Activated CD8-positive, alpha-beta memory T cell treated with anti-CD3 and anti-CD28 coated beads, Interleukin-2, amount 50 U/mL, for 48 hours (primary cell): ENCODE results near the gene MEGF11.

ENCODE experiments used
- DNase-seq: peaks from one replicate; pipeline ENCODE4 v3.0.0-alpha.2; 2020

Gene MEGF11

DNA sequence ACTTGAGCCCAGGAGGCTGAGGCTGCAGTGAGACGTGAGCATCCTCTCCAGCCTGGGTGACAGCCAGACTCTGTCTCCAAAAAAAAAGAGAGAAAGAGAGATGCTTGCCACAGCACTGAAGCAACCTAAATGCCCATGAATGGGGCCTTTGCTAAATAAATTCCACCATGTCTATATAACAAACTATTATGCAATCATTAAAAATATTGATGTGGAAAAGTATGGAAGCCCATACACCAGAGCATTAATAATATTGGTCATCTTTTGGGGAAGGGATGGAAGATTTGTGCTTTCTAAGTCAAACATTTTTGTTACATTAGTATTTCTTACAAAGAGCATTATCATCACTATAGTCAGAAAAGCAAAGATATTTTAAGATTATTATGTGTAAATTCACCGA is 116.6 kb downstream of the MEGF11 start:
- no peak for DNase-seq

DNA sequence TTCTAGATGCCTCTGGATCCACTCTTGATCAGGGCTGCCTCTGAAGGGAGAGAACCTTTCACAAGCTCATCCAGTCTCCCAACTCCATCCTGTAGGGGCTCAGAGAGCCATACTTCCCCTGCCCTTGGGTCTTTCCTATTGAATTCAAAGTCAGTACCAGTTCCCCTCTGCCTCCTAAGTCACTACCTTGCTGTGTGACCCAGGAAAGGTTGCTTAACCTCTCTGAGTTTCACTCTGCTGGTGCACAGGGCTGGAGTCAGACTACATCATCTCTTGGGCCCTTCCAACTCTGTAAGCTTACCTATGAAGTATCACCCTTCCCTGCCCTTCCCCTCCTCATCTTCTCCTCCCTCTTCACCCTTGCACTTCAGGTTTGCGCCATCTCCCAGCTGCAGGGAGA is 117.9 kb downstream of the MEGF11 start:
- no peak for DNase-seq

DNA sequence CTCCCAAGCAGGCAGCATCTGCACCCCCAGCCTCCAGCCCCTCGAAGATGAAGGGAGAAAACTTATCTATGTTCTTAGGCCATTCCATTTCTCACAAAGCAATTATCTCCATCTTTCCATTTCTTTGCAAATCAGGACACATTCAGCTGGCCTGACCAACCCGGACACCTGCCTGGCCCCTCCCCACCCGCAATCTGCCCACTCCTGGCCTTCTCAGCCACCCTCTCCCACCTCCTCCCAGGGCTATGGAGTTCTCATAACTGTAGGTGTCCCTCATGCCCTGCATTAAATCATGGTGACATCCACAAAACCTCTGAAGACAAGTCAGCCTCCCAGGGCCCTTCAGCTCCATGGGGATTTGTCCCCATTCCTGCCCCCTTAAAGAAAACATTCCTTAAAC is 119.3 kb downstream of the MEGF11 start:
- no peak for DNase-seq

DNA sequence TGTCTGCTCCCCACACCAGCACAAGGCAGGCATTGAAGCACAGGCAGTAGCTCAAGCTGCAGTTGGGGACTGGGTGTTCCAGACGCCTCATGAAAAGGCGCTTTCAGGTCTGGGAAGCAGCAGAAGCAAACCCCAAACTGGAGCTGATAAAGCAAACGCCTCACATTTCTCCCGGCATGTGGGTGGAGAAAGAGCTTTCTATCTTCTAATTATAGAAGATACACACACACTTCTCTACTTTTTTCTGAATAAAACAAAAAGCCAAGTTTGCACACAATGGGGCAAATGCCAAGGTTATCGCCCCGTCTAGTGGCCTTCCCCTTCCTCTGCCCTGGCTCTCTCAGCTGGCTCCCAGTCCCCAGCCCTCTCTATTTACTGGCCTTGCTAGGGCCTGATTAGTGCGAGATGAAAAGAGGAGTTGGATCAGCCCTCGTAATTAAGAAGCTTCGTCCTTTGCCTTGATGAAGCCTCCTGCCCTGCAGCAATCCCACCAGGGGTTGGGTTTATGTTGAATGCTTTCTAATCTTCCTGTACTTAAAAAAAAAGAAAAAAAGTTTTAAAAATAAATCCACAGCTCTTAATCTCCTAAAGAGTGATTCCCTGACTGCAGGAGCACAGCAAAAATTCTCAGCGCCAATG is 120.2 kb downstream of the MEGF11 start:
- DNase-seq: no peak

DNA sequence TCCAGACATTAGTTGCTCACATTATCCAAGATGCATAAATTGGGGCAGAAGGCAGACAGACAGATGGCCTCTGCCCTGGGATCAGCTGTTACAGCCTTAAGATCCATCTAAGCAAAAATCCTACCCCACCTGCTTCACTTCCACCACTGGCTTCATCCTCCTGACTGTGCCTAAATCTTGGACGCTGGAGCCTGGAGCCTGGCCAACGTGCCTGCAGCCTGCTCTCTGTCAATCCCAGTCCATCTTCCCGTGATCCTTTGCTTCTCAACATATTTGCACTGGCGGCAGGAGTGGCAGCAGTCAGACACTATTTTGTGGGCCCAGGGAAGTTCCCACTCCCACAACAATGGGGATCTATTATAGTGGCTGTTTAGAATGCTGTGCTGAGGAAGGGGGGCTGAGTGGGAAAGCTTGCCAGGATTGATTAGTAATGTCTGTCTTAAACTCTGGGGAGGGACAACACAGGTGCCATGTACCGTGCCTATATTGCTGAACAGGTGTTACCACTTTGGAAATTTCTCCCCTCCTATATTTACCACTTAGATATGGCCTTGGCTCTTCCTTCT is 121.2 kb downstream of the MEGF11 start:
- no peak for DNase-seq

DNA sequence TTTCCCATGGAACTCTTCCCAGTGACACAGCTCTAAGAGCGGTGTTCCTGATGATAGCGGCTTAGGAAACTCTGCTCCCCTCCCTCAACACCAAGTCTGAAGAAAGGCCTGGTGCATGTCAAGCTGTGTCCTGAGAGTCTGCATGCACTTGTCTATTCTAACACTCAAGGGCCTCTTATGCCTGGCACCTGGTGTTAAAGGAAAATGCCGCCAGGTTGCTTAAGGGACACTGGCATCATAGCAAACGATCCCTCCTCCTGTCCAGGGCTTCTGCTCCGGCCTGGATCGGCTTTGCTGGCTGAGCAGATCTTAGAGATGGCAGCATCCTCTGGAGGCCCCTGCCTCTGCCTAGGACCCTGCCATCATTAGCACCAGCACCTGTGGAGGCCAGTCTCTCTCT is 121.7 kb downstream of the MEGF11 start:
- no peak for DNase-seq

DNA sequence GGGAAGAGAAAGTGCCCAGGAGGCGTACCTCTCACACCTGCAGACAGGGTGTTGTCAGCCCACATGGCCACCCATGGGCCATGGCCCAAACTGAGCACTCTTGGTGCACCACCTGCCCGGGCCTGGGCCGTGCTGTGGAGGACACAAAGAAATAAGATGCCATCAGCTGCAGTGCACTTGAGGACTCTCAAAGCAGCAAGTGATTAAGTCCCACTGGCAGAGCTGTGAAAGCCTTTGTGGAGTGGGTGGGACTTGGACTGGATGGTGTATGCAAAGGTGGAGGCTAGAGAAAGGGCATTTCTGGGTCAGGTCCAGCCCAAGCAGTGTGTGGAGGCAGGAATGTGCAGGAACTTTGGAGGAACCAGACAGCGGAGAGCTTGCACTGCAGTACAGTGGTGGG is 122.3 kb downstream of the MEGF11 start:
- no peak for DNase-seq

DNA sequence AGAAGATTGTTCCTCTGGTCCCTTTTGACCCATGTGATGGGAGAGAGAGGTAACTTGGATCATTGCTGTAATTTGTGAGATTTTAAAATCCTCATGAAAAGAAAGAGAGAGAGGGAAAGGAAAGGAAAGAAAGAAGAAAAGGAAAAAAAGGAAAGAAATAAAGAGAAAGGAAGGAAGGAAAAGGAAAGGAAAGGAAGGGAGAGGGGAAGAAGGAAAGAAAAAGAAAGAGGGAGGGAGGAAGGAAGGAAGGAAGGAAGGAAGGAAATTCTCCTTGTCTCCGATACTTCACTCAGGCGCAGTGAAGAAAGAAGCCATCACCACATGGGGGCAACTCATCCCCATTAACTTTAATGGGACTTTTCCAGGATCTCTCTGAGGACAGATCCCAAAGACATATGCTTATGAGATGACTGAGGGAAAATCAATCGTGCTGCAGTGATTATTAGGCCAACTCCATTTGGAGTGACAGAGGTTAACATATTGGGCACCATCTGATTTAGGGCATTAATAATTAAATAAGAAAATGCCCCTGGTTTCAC is 123.0 kb downstream of the MEGF11 start:
- no peak for DNase-seq

DNA sequence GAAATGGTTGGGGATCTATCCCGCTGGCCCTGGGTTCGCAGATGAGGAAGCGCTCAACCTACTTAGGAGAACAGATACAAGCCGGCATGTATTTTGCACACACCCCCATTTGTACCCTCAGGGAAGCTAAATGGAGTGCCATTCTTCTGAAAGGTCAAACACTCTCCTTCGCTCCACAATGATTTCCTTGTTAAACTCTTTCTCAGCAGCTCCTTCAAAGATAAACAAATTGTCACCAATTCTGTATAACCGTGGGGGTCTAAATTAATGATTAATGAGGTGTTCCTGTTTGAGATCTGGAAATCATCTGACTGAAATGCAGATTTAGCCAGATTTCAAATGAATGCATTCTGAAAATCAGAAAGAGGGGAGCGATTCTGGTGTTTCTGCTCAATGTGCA is 124.0 kb downstream of the MEGF11 start:
- DNase-seq: no peak

DNA sequence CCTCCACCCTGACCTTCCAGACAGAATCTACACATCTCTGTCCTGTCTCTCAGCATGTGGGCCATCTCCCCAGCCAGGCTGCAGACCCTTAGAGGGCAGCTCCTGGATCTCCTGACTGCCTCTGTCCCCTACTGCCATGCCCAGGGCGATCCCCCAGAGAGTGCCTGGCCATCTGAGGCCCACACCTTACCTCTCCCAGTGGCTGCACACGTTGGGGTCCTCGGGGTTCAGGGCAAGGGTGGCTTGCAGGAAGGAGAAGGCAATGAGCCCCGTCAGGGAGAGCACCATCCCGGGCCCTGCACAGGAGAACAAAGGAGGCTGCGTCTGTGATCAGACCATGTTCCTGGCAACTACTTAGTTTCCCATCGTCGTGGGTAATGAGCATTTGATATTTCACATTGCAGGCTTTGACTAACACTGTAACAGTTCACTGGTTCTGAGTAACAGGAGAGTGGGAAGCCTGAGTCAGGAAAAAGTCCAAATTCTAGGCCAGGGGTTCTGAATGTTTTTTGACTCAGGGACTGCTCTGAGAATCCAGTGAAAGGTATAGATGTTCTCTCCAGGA is 125.4 kb downstream of the MEGF11 start:
- no peak for DNase-seq

DNA sequence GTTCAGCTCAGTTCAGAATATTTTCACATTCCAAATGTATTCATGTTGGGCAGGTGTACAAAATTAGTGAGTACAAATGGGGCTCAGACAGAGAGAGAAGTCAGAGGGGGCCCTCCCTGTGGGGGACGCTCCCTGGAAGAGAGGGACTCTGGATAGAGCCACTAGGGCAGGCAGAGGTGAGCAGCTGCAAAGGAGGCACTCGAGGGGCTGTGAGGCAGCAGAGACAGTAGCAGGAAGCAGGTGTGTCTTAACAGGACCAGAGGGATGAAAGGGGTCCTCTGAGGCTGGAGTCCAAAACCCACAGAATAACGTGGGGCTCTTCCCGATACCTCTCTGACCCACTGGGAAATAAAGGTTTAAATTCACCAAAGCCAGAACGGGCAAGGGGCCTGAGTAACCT is 127.1 kb downstream of the MEGF11 start:
- no peak for DNase-seq

DNA sequence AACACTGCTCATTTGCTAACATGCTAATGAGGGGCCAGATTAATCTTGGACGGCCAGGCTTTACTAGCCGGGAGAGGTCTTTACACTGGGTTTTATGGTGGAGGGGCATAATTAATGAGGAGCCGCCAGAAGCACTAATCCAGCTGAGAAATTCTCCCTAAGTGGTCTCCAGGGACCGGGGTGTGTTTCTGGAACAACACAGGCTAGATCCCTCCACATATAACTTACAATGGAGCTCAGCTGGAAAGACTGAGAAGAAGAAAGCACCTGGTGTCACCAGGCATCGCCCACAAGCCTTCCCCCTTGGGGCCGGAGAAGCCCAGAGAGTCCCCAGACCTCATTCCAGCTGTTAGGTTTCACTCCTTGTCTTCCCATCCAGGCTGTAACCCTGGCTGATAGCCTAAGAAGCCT is 127.5 kb downstream of the MEGF11 start:
- DNase-seq: no peak

DNA sequence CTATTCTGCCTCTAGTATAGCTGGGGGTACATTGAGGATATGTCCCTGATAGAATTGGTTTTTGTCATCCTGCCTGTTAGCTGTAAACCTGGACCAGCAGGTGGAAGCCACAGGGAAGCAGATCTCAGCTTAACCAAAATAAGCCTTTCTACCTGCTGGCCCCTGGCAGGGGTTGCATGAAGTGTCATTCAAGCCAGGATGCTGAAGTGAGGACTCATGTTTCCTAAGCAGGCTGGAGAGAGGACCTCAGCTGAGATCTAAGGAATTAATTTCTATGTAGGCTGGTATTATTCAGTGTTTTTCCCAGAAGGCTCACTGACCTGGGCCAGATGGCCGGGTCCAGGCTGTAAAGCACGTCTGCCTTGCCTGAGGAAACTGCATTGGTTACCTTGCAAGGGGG is 128.9 kb downstream of the MEGF11 start:
- DNase-seq: no peak

DNA sequence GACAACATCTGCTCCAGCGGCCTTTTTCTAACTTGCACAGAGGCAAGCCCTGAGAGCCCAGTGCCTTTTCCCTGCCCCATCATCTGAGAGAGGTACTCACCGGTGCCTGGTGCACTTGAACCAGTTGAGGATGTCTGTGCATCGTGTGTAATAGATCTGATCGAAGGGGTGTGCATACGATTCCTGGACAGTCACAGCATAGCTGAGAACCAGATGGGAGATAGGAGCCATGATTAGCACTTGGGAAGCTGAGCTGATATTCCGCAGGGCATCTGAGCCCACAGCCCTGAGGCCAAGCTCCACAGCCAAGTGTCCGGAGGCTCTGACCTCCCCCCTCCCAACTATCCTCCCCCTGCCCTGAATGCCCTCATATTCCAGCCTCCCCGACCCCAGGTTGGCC is 129.8 kb downstream of the MEGF11 start:
- DNase-seq: no peak

DNA sequence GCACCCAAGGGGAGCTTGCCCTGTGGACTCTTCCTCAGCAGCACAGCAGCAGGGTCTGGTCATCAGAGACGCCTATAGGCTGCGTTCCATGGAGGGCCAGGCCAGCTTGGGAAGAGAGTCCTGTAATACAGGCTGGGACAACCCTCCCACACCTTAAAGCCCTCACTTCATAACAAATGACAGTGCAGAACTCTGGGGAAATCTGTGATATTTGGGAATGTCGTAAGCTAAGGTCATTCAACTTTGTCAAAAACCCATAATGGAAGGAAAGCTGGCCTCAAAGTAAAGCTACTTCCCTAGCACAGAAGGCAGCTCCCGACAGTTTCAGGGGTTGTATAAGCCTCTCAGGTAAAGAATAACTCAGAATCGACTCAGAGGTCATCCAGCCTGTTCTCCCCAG is 133.1 kb downstream of the MEGF11 start:
- DNase-seq: no peak

DNA sequence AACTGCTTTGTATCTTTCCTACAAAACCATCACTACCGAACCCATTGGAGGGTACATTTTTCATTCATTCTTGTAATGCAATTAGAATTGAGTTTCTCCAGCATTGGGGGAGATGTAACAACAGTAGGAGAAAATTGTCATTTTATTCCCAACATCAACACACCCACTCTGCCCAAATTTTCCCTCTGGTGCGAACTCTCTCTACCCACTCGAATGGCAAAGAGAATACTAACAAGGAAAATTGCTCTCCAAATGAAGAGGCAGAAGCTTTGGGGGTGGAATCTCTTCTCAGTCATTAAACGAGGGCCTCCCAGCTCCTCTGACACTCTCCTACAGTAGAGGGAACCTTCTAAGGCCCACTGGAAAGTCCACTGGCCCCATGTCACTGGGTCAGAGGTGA is 135.7 kb downstream of the MEGF11 start:
- no peak for DNase-seq

DNA sequence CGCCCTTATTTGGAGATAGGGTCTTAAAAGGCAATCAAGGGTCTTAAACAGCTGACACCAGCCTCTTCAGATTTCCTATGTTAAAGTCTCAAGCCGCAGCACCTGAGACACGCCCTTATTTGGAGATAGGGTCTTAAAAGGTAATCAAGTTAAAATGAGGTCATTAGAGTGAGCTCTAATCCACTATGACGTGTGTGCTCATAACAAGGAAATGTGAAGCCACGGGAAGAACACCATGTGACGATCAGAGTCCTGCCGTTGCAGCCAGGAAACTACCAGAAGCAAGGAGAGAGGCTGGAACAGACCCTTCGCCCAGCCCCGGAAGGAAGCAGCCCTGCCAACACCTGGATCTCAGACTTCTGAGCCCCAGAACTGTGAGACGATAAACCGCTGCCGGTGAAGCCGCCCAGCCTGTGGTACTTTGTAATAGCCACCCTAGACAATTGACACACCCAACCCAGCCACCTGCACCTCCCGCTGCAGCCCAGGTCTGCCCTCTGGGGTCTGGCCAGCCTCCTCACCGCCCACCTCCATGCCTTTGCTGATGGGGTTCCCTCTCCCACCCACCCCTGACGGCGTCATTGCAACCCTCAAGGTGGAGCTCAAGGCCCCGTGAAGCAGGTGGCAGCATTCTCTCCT is 137.9 kb downstream of the MEGF11 start:
- DNase-seq: no peak

DNA sequence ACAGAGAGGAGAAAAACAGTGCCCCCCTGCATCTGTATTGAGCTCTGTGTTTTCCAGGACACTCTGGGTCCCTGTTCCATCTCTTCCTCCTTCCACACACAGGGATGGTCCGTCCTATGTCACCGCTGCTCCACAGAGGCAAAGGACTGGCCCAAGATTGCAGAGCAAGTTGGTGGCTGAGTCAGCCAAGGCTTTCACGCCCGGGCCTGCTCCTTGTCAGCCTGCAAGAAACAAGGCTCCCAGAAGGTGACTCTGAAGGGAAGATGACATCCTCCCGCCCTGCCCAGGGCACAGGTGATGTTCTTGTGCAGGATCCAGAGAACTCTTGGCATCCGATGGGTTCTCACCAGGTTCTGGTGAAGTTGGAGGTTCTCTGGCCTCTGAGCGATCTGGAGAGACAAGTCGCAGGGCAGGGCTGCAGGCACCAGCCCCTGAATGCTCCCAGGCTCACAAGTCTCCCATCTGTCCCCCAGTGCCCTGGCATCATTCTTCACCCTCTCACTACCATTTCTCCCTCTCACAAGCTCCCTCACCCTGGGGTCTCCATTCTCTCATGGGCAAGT is 138.6 kb downstream of the MEGF11 start:
- DNase-seq: no peak

DNA sequence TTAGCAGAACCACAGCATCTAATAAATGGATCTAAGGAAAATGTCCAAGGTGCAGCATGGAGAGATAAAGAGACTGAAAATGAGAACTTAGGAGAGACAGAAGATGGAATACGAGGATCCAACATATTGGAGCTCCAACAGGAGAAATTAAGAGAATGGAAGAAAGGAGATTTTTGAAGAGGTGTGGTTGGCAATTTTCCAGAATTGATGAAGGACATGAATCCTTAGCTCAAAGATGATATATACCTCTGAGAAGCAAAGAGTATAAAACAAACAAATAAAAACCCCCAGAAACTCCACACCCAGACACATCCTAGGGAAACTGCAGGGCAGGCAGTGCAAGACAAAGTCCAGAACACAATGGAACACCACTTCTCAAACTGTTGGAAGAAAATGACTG is 141.2 kb downstream of the MEGF11 start:
- no peak for DNase-seq

DNA sequence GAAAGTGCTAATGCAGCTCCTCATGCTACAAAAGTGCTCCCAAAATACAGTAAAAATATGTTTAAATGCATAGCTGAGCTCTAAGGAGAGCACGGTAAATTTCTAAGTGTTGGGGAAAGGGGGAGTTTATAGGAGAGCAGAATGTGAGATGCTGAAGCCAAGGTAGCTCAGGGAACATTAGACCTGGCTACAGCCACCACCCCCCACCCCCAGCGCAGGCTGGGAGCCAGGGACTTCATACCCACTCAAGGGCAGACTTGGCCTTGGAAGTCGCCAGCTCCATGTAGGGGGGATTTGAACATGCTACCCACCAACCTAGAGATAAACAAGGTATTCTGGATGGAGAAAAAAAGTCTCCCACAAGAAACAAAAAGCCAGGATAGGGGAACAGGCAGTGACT is 142.2 kb downstream of the MEGF11 start:
- no peak for DNase-seq

DNA sequence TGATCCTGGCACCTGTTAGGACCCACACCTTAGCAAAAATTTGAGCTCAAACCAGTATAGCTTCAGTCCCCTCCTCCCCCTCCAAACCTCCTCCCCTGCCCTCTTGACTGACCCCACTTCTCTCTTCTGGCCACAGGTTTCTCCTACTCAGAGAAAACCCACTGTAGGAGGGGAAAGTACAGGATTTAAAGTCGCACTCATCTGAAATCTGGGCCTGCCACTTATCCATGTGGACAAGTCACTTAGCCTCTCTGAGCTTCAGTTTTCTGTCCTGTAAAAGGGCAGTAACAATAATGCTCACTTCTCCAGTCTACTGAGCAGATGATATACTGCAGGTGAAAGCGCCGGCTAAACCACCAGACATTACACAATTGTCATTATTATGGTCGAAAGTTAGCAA is 142.7 kb downstream of the MEGF11 start:
- DNase-seq: no peak

DNA sequence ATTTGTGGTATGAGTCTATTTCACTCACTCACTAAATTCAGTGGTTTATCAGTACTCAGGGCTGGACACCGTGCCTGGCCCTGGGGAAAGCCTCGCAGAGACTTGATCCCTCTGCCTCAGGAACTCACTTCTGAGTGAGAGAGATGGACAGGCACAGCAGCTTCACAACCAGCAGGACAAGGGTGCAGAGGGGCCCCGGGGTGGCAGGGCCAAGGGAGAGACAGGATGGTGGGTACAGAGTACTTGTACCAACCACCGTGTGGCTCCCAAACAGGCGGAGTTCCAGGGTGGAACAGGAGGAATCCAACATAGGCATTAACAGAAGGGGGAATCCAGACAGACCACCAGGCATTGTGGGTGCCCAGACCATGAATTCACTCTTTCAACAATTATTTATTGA is 143.7 kb downstream of the MEGF11 start:
- DNase-seq: no peak

DNA sequence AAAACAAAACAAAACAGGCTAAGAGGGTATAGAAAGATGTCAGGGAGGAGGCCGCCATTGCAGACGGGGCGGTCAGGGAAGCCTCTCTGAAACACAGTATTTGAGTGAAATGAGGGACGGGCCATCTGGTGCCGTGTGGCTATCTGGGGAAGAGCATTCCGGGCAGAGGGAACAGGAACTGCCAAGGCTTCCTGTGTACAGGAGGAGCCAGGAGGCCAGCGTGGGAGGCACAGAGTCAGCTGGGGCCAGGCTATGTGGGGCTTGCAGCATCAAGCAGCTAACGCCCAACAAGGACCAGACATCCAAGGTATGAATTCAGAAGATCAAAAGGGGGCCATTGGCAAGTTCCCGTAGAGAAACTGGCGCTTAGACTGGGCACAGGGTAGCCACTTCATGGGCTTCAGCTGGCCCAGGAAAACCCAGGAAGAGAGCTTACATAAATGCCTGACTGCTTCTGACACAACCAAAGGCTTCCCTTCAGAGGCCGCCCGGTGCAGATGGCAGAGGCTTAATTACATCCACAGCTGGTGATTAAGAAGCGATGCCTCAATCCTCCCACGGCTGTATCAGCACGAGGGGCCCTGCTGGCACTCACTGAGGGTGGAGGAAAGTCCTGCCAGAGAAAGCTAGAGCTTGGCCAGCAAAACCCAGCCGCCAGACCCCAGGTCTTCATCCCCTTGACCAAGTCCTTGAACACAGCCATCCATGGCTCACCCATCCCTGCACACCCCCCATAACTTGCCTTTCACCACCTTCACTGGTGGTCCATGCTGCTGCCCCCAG is 144.9 kb downstream of the MEGF11 start:
- no peak for DNase-seq
